ENCODE data around the gene C16orf46.
"Not testable (repeated sequence)": the region's sequence is repeated elsewhere in the genome, so short reads cannot be mapped to it uniquely, and the experiment has no call there.

The C16orf46 gene, protein sequence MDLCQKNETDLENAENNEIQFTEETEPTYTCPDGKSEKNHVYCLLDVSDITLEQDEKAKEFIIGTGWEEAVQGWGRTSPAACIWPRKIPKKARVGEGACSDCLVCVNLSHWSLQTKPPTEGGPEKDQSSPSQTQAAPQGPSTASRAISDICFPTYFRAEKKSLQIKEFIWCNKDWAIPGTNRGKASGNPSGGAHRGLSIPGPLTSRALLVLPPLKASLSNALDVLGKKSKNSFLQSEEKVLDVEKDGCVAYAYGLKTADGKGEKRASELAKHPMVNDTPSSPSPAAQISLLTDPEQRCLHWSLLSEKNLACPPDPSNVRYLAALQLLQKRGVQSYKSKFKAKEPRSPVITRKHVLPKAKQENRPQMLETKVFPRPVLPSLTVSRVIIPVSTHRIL

DNA sequence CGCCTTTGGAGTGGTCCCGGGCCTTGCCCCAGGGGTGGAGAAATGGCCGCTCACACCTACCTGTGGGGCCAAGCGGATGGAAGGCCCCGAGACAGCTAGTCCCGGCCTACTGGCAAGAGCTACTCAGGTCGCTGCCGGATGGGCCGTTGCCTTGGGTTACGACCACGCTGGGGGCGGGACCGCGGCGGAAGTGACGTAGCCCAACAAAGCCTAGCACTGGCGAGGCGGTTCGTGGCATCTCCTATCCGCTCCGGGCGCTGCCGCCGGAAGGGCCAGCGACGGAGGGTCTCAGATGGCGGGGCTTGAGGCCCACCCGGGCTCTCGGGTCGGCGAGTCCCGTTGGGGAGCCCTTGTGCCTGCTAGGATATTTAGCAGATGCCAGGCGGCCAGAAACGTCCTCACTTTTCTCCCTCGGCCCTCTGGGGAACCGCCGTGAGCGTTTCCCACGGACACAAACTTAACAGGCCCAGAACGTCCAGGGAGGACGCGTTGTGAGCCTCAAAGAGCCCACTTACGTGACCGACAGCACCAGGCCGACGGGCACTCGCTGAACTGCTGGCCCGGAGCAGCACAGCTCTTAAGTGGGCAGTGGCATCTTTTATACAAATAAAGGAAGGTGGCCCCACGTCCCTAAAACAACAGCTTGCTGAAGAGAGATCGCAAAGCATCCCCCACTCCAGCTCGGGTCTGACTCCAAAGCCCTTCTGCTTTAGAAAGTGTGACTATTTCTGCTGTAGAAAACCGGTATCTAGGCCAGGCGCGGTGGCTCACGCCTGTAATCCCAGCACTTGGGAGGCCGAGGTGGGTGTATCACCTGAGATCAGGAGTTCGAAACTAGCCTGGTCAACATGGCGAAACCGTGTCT lies at the start of gene C16orf46:
Gene C16orf46, minus strand, starts transcription at position 163 of the 865 bp plus-strand sequence. CDS start 13,283 bp downstream, outside the sequence.
- H3K36me3 ChIP-seq (ENCODE audit: insufficient read depth, insufficient read length, low read length): no peaks in the 10 kb centered on the region
- H3K4me1 ChIP-seq (ENCODE audit: insufficient read depth, insufficient read length): peaks cover 3% of the 10 kb centered on the region
- peak; percentile 96 for DNase-seq (ENCODE audit: low read depth, low spot score)
- TF ChIP-seq ZNF274 (IDR thresholded peaks at IDR 0.05; ENCODE audit: low read depth, low read length): no peak
- TF ChIP-seq SUZ12 (IDR thresholded peaks at IDR 0.05; ENCODE audit: extremely low read depth, insufficient read depth, insufficient read length): no peak
- peak within 1 kb of the TSS; percentile 80 for H3K4me3 ChIP-seq (ENCODE audit: insufficient read length, low read depth)
- no peaks in the 10 kb centered on the region for H3K9me3 ChIP-seq (ENCODE audit: insufficient read depth, low read length)
- H3K9ac ChIP-seq (ENCODE audit: insufficient read length, low read depth): peak within 1 kb of the TSS; percentile 96
- H3K27me3 ChIP-seq (ENCODE audit: insufficient read depth, insufficient read length): no peaks in the 10 kb centered on the region

DNA sequence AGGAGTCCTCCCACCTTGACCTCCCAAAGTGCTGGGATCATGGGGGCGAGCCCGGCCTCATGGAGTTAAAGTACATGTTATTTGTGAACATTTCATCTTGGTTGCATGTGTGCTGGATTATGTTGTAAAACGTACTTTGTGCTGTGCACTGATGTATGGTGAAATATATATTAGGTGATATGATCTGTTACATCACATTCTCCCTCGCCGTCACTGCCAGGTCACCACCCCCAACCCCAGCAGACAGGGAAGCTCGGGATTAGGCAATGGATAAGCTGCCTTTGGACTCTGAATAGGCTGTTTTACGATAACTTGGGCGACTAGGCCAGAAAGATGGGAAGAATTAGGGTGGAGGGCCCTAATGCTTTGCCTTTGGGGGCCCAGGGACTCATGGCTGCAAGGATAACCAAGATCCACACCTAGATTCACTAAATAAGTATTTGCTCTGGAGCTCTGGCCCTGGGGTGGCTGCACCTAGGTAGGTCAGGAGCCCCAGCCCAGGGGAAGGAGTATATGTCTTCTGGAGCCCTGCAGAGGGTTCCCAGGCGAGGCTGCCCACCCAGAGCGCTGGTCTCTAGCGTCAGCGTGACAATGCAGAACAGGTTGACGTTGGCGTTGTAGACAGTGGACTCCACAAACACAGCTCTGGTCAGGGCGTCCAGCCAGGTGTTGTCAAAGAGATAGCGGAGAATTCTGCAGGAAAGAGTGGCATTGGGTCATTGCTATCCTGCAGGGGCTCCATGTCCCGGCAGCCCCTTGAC lies 46.2 kb upstream of the C16orf46 start:
- no peak overlapping the region for H3K4me3 ChIP-seq (ENCODE audit: insufficient read length, low read depth)
- no peaks in the 10 kb centered on the region for H3K36me3 ChIP-seq (ENCODE audit: insufficient read depth, insufficient read length, low read length)
- no peak for DNase-seq (ENCODE audit: low read depth, low spot score)
- TF ChIP-seq YY1 (IDR thresholded peaks at IDR 0.05; ENCODE audit: insufficient read depth, insufficient read length) (no peak), ZNF274 (IDR thresholded peaks at IDR 0.05; ENCODE audit: low read depth, low read length) (no peak), SUZ12 (IDR thresholded peaks at IDR 0.05; ENCODE audit: extremely low read depth, insufficient read depth, insufficient read length) (no peak)
- H3K9me3 ChIP-seq (ENCODE audit: insufficient read depth, low read length): no peaks in the 10 kb centered on the region
- H3K9ac ChIP-seq (ENCODE audit: insufficient read length, low read depth): no peak overlapping the region
- no peaks in the 10 kb centered on the region for H3K27me3 ChIP-seq (ENCODE audit: insufficient read depth, insufficient read length)
- H3K4me1 ChIP-seq (ENCODE audit: insufficient read depth, insufficient read length): no peaks in the 10 kb centered on the region

DNA sequence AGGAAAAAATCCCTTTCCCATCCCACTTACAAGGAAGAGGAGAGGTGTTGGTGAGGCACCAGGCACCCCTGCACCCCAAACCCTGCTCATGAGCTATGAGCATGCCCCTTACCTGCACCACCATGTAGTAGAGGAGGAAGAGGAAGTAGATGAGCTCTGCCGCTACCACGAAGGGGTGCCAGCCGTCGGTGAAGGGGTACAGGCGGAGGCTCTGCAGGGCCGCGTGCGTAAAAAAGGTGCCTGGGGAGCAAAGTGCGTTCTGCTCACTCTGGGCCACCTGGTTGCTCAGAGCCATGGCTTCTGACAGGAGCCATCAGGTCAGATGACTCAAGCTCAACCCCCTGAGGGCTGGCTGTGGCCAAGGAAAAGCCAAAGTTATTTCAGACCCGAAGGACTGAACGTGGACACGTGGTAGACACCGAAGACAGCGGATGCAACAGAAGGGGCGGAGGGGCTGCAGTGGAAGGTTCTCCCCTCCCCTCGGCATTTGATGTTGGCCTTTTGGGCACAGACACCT lies 44.5 kb upstream of the C16orf46 start:
- Histone ChIP-seq H3K36me3 (ENCODE audit: insufficient read depth, insufficient read length, low read length) (no peaks in the 10 kb centered on the region), H3K4me1 (ENCODE audit: insufficient read depth, insufficient read length) (peaks cover 4% of the 10 kb centered on the region), H3K9me3 (ENCODE audit: insufficient read depth, low read length) (no peaks in the 10 kb centered on the region), H3K4me3 (ENCODE audit: insufficient read length, low read depth) (no peak overlapping the region), H3K9ac (ENCODE audit: insufficient read length, low read depth) (no peak overlapping the region), H3K27me3 (ENCODE audit: insufficient read depth, insufficient read length) (no peaks in the 10 kb centered on the region)
- DNase-seq (ENCODE audit: low read depth, low spot score): no peak
- TF ChIP-seq ZNF274 (IDR thresholded peaks at IDR 0.05; ENCODE audit: low read depth, low read length) (no peak), YY1 (IDR thresholded peaks at IDR 0.05; ENCODE audit: insufficient read depth, insufficient read length) (no peak), SUZ12 (IDR thresholded peaks at IDR 0.05; ENCODE audit: extremely low read depth, insufficient read depth, insufficient read length) (no peak)

DNA sequence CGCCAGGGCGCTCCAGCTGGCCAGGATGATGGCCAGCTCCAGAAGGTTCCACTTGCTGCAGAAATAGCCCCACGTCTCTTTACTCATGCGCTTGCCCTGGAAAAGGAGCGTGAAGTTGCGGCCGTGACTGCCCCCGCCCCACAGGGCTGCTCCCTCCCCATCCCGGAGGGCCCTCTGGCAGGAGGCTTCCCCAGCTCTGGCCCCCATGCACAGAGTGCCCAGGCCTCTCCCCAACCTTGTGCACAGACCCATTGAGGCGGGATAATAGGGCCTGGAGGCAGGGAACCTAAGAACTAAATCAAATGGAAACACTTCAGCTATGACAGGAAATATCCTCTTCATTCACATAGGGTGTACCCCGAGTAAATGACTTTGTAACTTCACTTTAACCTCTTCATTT lies 40.4 kb upstream of the C16orf46 start:
- no peak for DNase-seq (ENCODE audit: low read depth, low spot score)
- no peaks in the 10 kb centered on the region for H3K27me3 ChIP-seq (ENCODE audit: insufficient read depth, insufficient read length)
- H3K4me3 ChIP-seq (ENCODE audit: insufficient read length, low read depth): no peak overlapping the region
- no peak overlapping the region for H3K9ac ChIP-seq (ENCODE audit: insufficient read length, low read depth)
- peaks cover 4% of the 10 kb centered on the region for H3K4me1 ChIP-seq (ENCODE audit: insufficient read depth, insufficient read length)
- no peaks in the 10 kb centered on the region for H3K36me3 ChIP-seq (ENCODE audit: insufficient read depth, insufficient read length, low read length)
- H3K9me3 ChIP-seq (ENCODE audit: insufficient read depth, low read length): no peaks in the 10 kb centered on the region
- TF ChIP-seq YY1 (IDR thresholded peaks at IDR 0.05; ENCODE audit: insufficient read depth, insufficient read length): no peak
- TF ChIP-seq ZNF274 (IDR thresholded peaks at IDR 0.05; ENCODE audit: low read depth, low read length): no peak
- no peak for TF ChIP-seq SUZ12 (IDR thresholded peaks at IDR 0.05; ENCODE audit: extremely low read depth, insufficient read depth, insufficient read length)

DNA sequence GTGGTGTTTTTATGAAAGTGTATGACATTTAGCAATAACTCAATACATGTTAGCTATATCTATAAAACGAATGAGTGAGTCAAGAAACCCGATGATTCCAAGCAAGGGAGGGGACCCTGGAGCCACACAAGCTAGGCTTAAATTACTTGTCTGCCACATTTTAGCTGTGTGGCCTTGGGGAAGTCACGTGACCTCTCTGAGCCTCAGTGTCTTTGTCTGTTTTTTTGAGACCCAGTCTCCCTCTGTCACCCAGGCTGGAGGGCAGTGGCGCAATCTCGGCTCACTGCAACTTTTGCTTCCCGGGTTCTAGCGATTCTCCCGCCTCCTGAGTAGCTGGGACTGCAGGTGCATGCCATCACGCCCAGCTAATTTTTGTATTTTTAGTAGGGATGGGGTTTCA lies 39.2 kb upstream of the C16orf46 start:
- H3K27me3 ChIP-seq (ENCODE audit: insufficient read depth, insufficient read length): no peaks in the 10 kb centered on the region
- no peak overlapping the region for H3K4me3 ChIP-seq (ENCODE audit: insufficient read length, low read depth)
- DNase-seq (ENCODE audit: low read depth, low spot score): no peak
- TF ChIP-seq YY1 (IDR thresholded peaks at IDR 0.05; ENCODE audit: insufficient read depth, insufficient read length) (no peak), SUZ12 (IDR thresholded peaks at IDR 0.05; ENCODE audit: extremely low read depth, insufficient read depth, insufficient read length) (no peak)
- no peaks in the 10 kb centered on the region for H3K36me3 ChIP-seq (ENCODE audit: insufficient read depth, insufficient read length, low read length)
- H3K9me3 ChIP-seq (ENCODE audit: insufficient read depth, low read length): no peaks in the 10 kb centered on the region
- peaks cover 4% of the 10 kb centered on the region for H3K4me1 ChIP-seq (ENCODE audit: insufficient read depth, insufficient read length)
- no peak overlapping the region for H3K9ac ChIP-seq (ENCODE audit: insufficient read length, low read depth)

DNA sequence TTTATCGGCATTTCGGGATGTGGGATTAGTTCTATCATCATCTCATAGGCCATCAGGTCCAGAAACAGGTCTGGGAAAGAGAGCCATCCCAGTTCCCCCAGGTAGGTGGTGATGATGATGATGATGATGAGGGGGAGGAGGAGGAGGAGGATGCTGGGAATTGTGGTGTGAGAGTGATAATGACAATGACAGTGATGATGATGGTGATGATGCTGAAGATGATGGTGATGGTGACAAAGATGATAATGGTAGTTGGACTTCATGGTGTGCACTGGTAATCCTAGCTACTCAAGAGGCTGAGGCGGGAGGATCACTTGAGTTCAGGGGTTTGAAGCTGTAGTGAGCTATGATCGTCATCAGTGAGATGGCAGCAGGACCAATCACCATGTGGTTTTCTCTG lies 35.4 kb upstream of the C16orf46 start:
- Histone ChIP-seq H3K27me3 (ENCODE audit: insufficient read depth, insufficient read length) (no peaks in the 10 kb centered on the region), H3K4me1 (ENCODE audit: insufficient read depth, insufficient read length) (peaks cover 3% of the 10 kb centered on the region), H3K36me3 (ENCODE audit: insufficient read depth, insufficient read length, low read length) (no peaks in the 10 kb centered on the region), H3K9me3 (ENCODE audit: insufficient read depth, low read length) (no peaks in the 10 kb centered on the region), H3K9ac (ENCODE audit: insufficient read length, low read depth) (no peak overlapping the region), H3K4me3 (ENCODE audit: insufficient read length, low read depth) (no peak overlapping the region)
- no peak for DNase-seq (ENCODE audit: low read depth, low spot score)
- no peak for TF ChIP-seq YY1 (IDR thresholded peaks at IDR 0.05; ENCODE audit: insufficient read depth, insufficient read length)
- TF ChIP-seq SUZ12 (IDR thresholded peaks at IDR 0.05; ENCODE audit: extremely low read depth, insufficient read depth, insufficient read length): no peak
- TF ChIP-seq ZNF274 (IDR thresholded peaks at IDR 0.05; ENCODE audit: low read depth, low read length): no peak

DNA sequence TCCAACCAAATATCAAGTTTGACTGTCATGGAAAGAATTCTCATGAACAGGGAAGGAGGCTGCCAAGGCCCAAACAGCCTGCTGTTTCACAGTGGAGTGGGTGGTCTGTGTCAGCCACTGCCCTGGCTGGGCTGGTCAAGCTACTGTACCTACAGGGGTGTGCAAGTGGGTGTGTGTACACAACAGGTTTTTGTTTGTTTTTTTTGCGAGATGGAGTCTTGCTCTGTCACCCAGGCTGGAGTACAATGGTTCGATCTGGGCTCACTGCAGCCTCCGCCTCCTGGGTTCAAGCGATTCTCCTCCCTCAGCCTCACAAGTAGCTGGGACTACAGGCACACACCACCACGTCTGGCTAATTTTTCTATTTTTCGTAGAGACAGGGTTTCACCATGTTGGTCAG lies 32.2 kb upstream of the C16orf46 start:
- not testable (repeated sequence) for H3K36me3 ChIP-seq (ENCODE audit: insufficient read depth, insufficient read length, low read length); H3K9ac ChIP-seq (ENCODE audit: insufficient read length, low read depth); H3K9me3 ChIP-seq (ENCODE audit: insufficient read depth, low read length); H3K4me1 ChIP-seq (ENCODE audit: insufficient read depth, insufficient read length); H3K27me3 ChIP-seq (ENCODE audit: insufficient read depth, insufficient read length); H3K4me3 ChIP-seq (ENCODE audit: insufficient read length, low read depth); DNase-seq (ENCODE audit: low read depth, low spot score)

Measured in NT2/D1 (cell line).